Fibroblast of skin of right biceps (primary cell): ENCODE data around the gene GFY.

Experiments
- DNase-seq: peaks from one replicate; pipeline ENCODE4 v3.0.0-alpha.2; 2013

GFY gene

GRCh38 chr19:49408816-49409440 is 16.3 kb upstream of the GFY start:
- DNase-seq: peak; percentile 20

GRCh38 chr19:49409441-49410029 is 15.7 kb upstream of the GFY start:
- DNase-seq: no peak

- DNase-seq: no peak
Measured at GRCh38 chr19:49411681-49412326, 13.4 kb upstream of the GFY start.

DNA sequence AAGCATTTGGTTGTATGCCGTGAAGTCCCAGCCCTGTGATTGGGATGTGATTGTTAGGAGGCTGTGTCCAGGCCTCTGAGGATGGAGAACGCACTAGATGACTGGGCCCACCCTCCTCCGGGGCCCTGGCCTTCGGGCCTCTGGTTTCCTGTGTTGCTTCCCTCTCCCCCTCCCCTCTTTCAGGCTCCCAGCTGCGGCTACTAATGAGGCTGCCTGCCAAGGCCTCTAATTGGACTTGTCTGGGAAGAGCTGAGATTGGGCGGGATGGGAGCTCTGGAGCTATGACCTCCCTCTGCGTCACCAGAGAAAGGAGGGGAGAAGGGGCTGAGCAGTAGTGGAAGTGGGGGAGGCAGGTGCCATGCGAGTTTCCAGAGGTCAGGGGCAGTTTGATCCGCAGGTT is 11.8 kb upstream of the GFY start:
- DNase-seq: peak; percentile 47

- DNase-seq: no peak
Measured at GRCh38 chr19:49414256-49414655, 10.9 kb upstream of the GFY start.

GRCh38 chr19:49415102-49415809 is 9.9 kb upstream of the GFY start:
- DNase-seq: no peak

- DNase-seq: no peak
Measured at GRCh38 chr19:49415810-49416200, 9.4 kb upstream of the GFY start.

GRCh38 chr19:49417088-49417487 is 8.1 kb upstream of the GFY start:
- DNase-seq: no peak

DNA sequence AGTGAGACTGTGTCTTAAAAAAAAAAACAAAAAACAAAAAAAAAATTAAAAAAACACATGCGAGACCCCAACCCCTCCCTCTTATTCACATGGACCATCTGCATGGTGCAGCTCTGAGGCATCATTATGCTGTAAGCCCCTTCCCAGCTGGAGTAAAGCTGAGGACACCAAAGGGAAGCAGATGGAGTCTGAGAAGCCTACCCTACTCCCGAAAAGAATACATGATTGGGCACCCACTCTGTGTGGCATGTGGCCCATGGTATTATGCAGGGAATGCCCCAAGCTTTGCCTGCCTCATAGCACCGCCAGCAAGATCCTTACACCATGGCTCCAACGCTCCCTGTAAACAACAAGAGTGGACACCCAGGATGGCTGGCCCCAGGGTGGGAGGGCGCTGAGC is 6.7 kb upstream of the GFY start:
- DNase-seq: no peak

DNA sequence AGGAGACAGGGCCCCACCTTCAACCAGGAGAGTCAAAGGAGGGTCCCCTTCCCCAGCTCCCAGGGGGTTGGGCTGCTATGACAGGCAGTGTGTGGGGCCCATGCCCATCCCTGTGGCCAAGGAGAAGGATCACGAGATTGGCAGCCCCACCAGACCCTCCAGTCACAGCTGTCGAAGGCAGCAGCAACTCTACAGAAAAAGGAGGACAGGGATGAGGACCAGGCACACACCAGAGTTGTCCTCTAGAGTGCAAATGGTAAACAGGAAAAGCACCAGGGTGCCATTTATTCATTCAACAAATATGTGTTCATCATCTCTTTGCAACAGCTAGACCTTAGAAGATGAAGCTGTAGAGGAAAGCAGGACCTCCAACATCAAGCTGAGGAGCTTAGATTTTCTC is 6.0 kb upstream of the GFY start:
- DNase-seq: no peak

DNA sequence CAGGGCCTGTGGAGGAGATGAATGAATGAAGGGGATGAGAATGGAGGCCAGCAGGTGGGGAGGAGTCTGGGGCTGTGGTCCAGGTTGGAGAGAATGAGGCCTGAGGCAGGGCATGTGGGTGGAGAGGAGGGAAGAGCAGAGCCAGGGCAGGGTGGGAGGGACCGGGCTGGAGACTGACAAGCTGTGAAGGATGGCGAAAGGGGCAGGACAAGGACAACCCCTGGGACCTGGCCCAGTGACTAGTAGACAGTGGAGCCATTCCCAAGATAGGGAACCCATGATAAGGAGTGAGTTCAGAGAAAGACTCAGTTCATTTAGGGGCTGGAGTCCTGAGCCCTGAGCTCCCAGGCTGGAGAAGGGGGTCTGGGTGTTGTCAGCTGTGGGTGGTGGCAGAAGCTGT is 5.0 kb upstream of the GFY start:
- DNase-seq: no peak

- DNase-seq: peak; percentile 40
Measured at GRCh38 chr19:49421039-49421877, 3.9 kb upstream of the GFY start.

GRCh38 chr19:49421878-49422202 is 3.3 kb upstream of the GFY start:
- DNase-seq: no peak

GRCh38 chr19:49422407-49423070 is 2.6 kb upstream of the GFY start:
- DNase-seq: peak; percentile 23

GRCh38 chr19:49423071-49423984 is 1.9 kb upstream of the GFY start, which contains the start of gene PTH2:
PTH2 (minus strand) TSS chr19:49423441; CDS start chr19:49423339, 102 bp downstream.
- no peak for DNase-seq

DNA sequence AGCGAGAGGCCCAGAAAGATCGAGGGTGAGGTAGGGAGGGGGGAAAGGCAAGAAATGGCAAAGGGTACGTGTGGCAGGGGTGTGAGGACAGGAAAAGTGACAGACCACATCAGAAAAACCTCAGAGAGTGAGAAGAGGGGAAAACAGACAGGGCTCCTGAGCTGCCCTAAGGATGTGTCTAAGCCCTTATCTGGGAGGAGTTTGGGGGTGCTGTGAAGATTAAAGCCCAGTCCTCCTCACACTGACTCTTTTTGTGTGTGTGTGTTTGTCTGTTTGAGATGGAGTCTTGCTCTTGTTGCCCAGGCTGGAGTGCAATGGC is 1.2 kb upstream of the GFY start:
- no peak for DNase-seq

- peak; percentile 35 for DNase-seq
Measured at GRCh38 chr19:49425922-49426592, 869 bp downstream of the GFY start.

- DNase-seq: no peak
Measured at GRCh38 chr19:49427339-49427738, 2.2 kb downstream of the GFY start.

DNA sequence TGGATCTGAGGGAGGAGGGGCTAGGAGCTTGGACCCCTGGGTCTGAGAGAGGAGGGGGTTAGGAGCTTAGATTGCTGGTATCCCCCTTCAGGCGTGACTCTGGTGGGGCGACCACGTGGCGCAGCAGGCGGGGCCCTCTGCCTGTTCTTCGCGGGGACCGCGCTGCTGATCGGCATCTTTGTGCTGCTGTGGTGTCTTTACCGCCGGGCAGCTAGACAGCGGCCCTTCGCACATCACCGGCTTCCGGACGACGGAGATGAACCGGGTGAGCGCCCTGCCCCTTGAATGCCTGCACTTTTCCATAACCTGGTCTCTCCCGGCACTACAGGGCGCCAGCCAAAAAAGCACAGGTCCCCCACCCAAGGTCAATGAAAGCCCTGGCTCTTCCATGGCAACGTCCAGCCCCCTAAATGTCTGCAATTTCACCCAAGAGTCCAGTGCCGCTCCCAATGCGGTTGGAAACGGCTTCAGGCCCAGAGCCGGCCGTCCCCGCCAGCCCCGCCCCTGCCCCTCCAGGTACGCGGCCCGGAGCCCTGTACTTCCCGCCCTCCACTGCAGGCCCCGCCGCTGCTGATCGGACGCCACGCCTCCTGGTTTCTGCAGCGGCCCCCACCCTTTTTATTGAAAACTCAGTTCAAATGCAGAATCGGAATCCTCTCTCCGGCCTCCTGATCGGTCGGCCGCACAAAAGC is 2.8 kb downstream of the GFY start:
- DNase-seq: no peak
